Loucy (cell line): ENCODE measurements around the gene CFAP97.
"Not testable (repeated sequence)": the region's sequence is repeated elsewhere in the genome, so short reads cannot be mapped to it uniquely, and the experiment has no call there.

Experiments used
- H2AFZ ChIP-seq: fragments of 200-600 bp; sonication (generic); 2 replicates; pipeline ENCODE4 v1.6.0; 2016; ENCODE audit warnings: antibody characterized with exemption, mild to moderate bottlenecking, low read length, moderate library complexity
- H3F3A ChIP-seq: fragments of 200-600 bp; 2 replicates; pipeline ENCODE4 v1.6.0; 2016; ENCODE audit warnings: antibody characterized with exemption, low read depth, mild to moderate bottlenecking
- H3K27me3 ChIP-seq: fragments of 200-600 bp; sonication (generic); 2 replicates; pipeline ENCODE4 v1.6.1; 2014; ENCODE audit warnings: low read length, mild to moderate bottlenecking; ENCODE audit not compliant: insufficient read depth, poor library complexity, severe bottlenecking
- H3K36me3 ChIP-seq: fragments of 200-600 bp; sonication (generic); 2 replicates; pipeline ENCODE4 v1.6.1; 2016; ENCODE audit warnings: low read length; ENCODE audit not compliant: insufficient read depth
- H3K4me1 ChIP-seq: fragments of 200-600 bp; sonication (generic); 2 replicates; pipeline ENCODE4 v1.5.1; 2014; ENCODE audit warnings: low read length, mild to moderate bottlenecking; ENCODE audit not compliant: insufficient read depth, poor library complexity, severe bottlenecking
- H3K4me2 ChIP-seq: fragments of 200-600 bp; sonication (generic); 2 replicates; pipeline ENCODE4 v1.6.0; 2014; ENCODE audit warnings: antibody characterized with exemption, low read length, low read depth, mild to moderate bottlenecking; ENCODE audit not compliant: poor library complexity, severe bottlenecking
- H3K4me3 ChIP-seq: fragments of 200-600 bp; sonication (generic); 2 replicates; pipeline ENCODE4 v1.5.1; 2014; ENCODE audit warnings: low read length, mild to moderate bottlenecking, mixed read lengths; ENCODE audit not compliant: poor library complexity, severe bottlenecking
- H3K79me2 ChIP-seq: fragments of 200-600 bp; sonication (generic); 2 replicates; pipeline ENCODE4 v1.6.1; 2014; ENCODE audit warnings: low read length; ENCODE audit not compliant: insufficient read depth
- H3K9ac ChIP-seq: fragments of 200-600 bp; sonication (generic); 2 replicates; pipeline ENCODE4 v1.6.0; 2014; ENCODE audit warnings: mild to moderate bottlenecking, low read depth, low read length, moderate library complexity; ENCODE audit not compliant: poor library complexity, severe bottlenecking
- H3K9me2 ChIP-seq: fragments of 200-600 bp; sonication (generic); replicated peaks from 2 replicates; pipeline ENCODE4 v1.6.1; 2016; ENCODE audit warnings: low read depth, low read length, mixed read lengths
- H3K9me3 ChIP-seq: fragments of 200-600 bp; sonication (generic); 2 replicates; pipeline ENCODE4 v1.6.1; 2014; ENCODE audit warnings: mild to moderate bottlenecking, antibody characterized with exemption, low read length, low read depth; ENCODE audit not compliant: insufficient read depth
- H4K20me1 ChIP-seq: fragments of 200-600 bp; sonication (generic); 2 replicates; pipeline ENCODE4 v1.6.0; 2014; ENCODE audit warnings: antibody characterized with exemption, low read length, mild to moderate bottlenecking; ENCODE audit not compliant: insufficient read depth, poor library complexity, severe bottlenecking
- EZH2phosphoT487 ChIP-seq: fragments of 200-600 bp; IDR thresholded peaks from 2 replicates; pipeline ENCODE4 v1.6.1; 2018; ENCODE audit warnings: antibody characterized with exemption, mild to moderate bottlenecking, moderate library complexity, borderline replicate concordance
- TF ChIP-seq, protein P1 (sequence below): fragments of 200-600 bp; sonication (generic); conservative IDR thresholded peaks from 2 replicates; pipeline ENCODE4 v1.5.1; 2014; ENCODE audit warnings: mild to moderate bottlenecking, antibody characterized with exemption, low read length

CFAP97 gene

DNA sequence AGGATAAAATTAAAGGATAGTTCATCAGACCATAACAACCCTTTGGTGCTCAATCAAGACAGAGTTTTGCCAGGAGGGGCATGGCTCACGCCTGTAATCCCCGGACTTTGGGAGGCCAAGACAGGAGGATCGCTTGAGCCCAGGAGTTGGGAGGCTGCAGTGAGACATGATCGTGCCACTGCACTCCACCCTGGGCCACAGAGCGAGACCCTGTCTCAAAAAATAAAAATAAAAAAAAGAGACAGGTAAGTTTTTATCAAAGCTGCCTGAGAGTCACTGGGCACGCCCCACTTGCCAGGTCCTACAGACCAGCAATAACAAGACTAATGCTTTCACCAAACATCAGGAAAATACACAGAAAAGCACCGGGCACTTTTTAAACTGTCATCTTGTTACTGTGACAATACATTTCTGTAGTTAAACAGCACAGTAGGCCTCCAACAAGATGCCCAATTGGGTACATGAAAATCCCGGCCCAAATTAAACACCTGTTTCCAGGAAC lies 765 bp downstream of the CFAP97 start:
- no peaks in the 10 kb centered on the region for H3K9me2 ChIP-seq
- H3K79me2 ChIP-seq, result no peaks in the 10 kb centered on the region

DNA sequence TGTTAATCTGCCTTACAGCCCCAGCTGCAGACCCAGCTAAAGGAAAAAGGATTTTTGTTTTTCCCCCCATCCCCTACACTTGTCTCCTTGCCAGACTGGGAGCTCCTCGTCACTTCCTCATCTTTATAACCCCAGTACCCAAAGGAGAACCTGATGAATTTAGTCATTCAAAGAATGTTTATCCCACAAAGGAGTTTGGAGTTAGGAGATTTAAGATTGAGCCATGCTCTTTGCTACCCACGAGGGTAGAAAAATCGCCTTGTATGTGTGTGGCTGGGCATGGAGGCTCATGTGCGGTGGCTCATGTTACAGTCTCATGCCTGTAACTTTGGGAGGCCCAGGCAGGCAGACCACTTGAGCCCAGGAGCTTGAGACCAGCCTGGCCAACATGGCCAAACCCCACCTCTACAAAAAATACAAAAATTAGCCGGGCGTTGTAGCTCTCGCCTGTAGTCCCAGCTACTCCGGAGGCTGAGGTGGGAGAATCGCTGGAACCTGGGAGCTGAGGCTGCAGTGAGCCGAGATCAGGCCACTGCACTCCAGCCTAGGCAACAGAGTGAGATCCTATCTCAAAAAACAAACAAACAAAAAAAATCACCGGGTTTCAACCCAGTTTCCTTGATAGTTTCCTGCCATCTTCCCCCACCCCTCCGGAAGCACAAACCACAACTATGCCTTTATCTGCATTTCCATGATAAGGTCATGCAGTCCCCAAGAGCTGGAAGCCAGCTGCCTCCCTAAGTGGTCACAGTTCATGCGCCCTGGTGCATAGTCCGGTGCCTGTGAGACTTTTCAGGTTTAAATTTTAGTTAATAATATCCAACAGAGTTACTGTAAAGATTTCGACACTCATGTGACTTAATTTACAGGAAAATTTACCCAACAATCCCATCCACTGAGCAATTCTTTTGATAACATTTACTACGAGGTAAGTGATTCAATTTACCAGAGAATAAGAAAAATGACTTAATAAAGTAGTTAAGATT lies 1.5 kb downstream of the CFAP97 start:
- Histone ChIP-seq H3K9me3 (no peaks in the 10 kb centered on the region), H2AFZ (no peak overlapping the region)
- TF ChIP-seq EZH2phosphoT487, result no peak
- TF ChIP-seq, protein P1, sequence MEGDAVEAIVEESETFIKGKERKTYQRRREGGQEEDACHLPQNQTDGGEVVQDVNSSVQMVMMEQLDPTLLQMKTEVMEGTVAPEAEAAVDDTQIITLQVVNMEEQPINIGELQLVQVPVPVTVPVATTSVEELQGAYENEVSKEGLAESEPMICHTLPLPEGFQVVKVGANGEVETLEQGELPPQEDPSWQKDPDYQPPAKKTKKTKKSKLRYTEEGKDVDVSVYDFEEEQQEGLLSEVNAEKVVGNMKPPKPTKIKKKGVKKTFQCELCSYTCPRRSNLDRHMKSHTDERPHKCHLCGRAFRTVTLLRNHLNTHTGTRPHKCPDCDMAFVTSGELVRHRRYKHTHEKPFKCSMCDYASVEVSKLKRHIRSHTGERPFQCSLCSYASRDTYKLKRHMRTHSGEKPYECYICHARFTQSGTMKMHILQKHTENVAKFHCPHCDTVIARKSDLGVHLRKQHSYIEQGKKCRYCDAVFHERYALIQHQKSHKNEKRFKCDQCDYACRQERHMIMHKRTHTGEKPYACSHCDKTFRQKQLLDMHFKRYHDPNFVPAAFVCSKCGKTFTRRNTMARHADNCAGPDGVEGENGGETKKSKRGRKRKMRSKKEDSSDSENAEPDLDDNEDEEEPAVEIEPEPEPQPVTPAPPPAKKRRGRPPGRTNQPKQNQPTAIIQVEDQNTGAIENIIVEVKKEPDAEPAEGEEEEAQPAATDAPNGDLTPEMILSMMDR, result no peak

More for the DNA sequence above, 765 bp downstream of the CFAP97 start:
- Histone ChIP-seq H3K4me2 (peak overlapping the region; percentile 89), H3F3A (peaks cover 8% of the 10 kb centered on the region; the same call in 1 of the 2 replicates), H3K9ac (peak overlapping the region; percentile 93), H3K36me3 (no peaks in the 10 kb centered on the region), H3K4me3 (peak overlapping the region; percentile 82), H2AFZ (peak overlapping the region; percentile 96), H3K4me1 (peaks cover 34% of the 10 kb centered on the region), H3K27me3 (no peaks in the 10 kb centered on the region), H3K9me3 (no peaks in the 10 kb centered on the region), H4K20me1 (peaks cover 13% of the 10 kb centered on the region)
- TF ChIP-seq, protein P1, result no peak
- TF ChIP-seq EZH2phosphoT487, result no peak

DNA sequence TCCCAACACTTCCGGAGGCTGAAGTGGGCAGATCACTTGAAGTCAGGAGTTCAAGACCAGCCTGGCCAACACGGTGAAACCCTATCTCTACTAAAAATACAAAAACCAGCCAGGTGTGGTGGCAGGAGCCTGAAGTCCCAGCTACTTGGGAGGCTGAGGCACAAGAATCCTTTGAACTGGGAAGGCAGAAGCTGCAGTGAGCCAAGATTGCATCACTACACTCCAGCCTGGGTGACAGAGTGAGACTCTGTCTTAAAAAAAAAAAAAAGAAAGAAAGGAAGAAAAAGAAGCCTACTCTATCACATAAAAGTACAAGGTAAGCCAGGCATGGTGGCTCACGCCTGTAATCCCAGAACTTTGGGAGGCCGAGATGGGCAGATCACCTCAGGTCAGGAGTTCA lies 5.6 kb downstream of the CFAP97 start:
- not testable (repeated sequence) for H3K9me3 ChIP-seq, H3K27me3 ChIP-seq, H3K4me3 ChIP-seq, H3K9ac ChIP-seq, H3K4me2 ChIP-seq, H3K36me3 ChIP-seq, H3K9me2 ChIP-seq, H3K79me2 ChIP-seq, H2AFZ ChIP-seq, H3F3A ChIP-seq
- H4K20me1 ChIP-seq, result peaks cover 13% of the 10 kb centered on the region
- H3K4me1 ChIP-seq, result peaks cover 20% of the 10 kb centered on the region

More for the DNA sequence above, 1.5 kb downstream of the CFAP97 start:
- Histone ChIP-seq H3K4me3 (peak overlapping the region; percentile 82), H3K36me3 (no peaks in the 10 kb centered on the region), H3K79me2 (no peaks in the 10 kb centered on the region), H3F3A (peaks cover 8% of the 10 kb centered on the region; the same call in 1 of the 2 replicates), H3K4me1 (peaks cover 34% of the 10 kb centered on the region), H3K9me2 (no peaks in the 10 kb centered on the region), H3K4me2 (peak overlapping the region; percentile 89), H3K9ac (peak overlapping the region; percentile 93), H3K27me3 (no peaks in the 10 kb centered on the region), H4K20me1 (peaks cover 13% of the 10 kb centered on the region)
